GM20431 (cell line): ENCODE measurements around the gene SEC14L6.
"Not testable (repeated sequence)": the region's sequence is repeated elsewhere in the genome, so short reads cannot be mapped to it uniquely, and the experiment has no call there.

Source experiments
- in situ Hi-C: fragments of 300-500 bp; cut with MseI, MboI; formaldehyde crosslinking; loops from one replicate; pipeline ENCODE4 v1.15.0; 2020; ENCODE audit warnings: low sequenced_read_pairs; ENCODE audit not compliant: unreplicated experiment

SEC14L6 gene

GRCh38 chr22:30546616-30547015 lies at the start of gene SEC14L6:
TSS of gene SEC14L6 (minus strand) at chr22:30546741. CDS start at chr22:30546682, 59 bp downstream.
- in situ Hi-C loops, result no loop called here

DNA sequence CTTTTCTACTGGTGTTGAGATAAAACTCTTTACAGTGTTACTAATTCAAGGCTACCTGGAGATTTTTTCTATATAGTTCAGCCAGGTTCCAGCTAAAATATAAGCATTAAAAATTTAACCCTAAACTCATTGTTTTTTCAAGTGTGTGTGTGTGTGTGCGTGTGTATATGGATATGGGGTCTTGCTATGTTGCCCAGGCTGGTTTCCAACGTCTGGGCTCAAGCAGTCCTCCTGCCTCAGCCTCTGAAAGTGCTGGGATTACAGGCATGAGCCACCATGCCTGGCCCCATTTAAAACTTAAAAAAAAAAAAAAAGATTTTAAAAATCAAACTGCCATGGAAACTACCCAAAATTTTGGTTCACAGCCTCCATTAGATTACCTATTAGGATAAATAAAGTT lies 49.7 kb upstream of the SEC14L6 start:
- in situ Hi-C loops, result no loop called here

DNA sequence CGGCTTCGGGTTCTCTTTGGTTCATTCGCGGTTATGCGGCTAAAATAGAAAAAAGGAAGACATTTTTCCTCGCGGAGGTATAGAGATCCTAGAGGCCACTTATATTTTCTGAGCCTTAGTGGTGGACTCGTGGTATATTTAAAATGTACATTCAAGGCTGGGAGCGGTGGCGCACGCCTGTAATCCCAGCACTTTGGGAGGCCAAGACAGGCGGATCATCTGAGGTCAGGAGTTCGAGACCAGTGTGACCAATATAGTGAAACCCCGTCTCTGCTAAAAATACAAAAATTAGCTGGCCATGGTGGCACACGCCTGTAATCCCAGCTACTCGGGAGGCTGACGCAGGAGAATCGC lies 45.8 kb upstream of the SEC14L6 start:
- in situ Hi-C loops, result not testable (repeated sequence)

DNA sequence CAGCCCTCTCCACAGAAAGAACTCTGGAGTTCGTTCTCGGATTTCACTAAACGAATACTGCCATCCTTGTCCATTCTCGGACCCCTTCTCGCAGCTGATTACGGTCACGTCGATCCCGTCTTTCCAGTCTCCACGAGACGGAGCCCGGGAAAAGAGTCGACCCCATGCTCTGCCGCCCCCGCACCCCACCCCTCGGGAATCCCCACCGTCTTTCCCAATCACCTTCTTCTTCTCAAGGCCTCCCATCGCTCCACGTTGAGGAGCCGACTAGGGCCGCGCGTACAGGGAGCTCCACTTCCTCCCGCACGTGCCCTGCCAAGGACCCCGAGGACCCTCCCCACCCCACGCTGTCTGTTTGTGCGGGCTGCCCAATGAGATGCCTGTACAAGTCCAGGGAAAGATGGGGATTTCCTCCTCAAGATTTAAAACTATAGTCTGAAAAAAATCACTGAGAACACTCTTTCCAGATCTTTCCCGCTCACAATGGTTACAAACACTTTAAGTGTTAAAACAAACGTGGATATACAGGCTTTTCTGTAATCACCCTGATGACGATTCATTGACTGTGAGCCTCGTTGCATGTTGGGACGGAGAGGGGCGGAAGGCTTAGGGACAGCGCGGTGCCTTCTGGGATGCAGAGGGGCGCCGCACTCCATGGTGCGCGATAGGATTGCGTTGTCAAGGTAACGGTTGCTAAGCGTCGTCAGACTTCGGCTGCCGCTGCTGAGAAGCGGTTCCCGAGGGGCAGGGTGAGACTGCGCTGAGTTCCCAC lies 45.2 kb upstream of the SEC14L6 start, which contains the start of gene PES1:
PES1 (minus strand) TSS at position 323 of the 772 bp plus-strand sequence; CDS start at position 246, 77 bp downstream.
- in situ Hi-C loops, result no loop called here

- in situ Hi-C loops, result no loop called here
Measured at GRCh38 chr22:30591191-30591587, 44.6 kb upstream of the SEC14L6 start.

DNA sequence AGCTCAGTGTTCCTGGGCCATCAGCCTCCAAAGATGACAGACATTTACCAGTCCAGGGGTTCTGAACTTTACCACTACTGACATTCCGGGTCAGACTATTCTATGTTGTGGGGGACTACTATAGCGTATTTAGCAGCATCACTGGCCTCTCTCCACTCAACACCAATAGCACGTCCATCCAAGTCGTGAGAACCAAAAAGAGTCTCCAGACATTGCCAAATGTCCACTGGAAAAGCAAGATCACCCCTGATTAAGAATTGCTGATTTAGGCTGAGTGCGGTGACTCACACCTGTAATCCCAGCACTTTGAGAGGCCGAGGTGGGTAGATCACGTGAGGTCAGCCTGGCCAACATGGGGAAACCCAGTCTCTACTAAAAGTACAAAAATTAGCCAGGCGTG lies 39.9 kb upstream of the SEC14L6 start:
- in situ Hi-C loops, result no loop called here

GRCh38 chr22:30584441-30584840 lies 37.9 kb upstream of the SEC14L6 start:
- in situ Hi-C loops, result no loop called here

- in situ Hi-C loops, result no loop called here
Measured at GRCh38 chr22:30582788-30583545, 36.4 kb upstream of the SEC14L6 start.

DNA sequence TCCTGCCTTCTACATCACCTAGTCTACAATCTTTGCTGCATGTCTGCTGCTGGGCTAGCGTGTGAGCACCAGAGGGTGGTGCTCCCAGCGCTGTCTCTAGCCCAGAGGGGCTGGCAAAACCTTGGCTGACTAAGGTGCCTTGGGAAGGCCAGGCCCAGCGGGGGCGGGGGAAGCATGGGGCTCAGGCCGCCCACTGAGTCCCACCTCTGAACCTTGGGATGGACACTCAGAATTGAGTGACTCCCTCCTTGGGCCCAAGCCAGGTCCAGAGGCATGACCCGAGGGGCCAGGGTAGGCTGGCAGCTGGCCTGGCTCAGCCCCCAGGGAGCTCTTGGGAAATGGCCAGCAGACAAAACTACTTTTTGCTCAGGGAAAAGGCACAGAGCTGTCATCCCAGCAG lies 35.5 kb upstream of the SEC14L6 start:
- in situ Hi-C loops, result no loop called here

DNA sequence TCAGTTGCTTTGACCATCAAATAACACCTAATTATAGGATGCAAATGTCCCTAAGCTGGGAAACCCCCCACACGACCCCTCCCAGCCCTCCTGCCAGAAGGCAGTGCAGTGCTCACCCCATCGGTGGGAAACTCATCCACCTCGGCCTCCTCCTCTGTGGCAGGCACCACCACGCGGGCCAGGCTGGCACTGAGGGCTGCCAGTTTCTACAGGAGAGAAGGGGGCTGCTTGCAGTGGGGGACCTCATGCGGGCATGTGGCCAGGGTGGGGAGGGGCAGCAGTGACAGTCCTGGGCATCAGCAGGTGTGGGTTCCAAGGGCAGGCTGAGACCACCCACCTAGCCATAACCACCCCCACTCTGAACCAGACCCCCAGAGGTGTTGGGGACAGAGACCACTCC lies 34.4 kb upstream of the SEC14L6 start:
- in situ Hi-C loops, result no loop called here

DNA sequence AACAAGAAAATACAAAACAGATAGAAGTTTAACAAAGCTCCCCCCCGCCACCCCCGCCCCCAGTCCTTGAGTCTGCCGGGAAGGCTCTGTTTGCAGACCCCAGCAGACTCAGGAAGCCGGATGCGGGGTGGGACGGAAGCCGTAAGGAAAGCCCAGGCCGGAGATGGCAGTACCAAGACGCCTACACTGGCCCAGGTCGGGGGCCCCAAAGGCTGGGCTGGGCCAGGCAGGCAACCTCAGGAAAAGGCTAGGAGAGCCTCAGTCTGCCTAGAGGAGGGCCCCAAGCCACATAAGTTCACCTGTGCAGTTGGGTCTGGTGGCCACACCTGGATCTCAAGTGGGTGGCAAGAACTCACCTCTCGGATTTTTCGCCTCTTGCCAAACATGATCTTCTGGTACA lies 31.9 kb upstream of the SEC14L6 start:
- in situ Hi-C loops, result no loop called here

- in situ Hi-C loops, result no loop called here
Measured at GRCh38 chr22:30575859-30576258, 29.3 kb upstream of the SEC14L6 start.

- in situ Hi-C loops, result no loop called here
Measured at GRCh38 chr22:30574997-30575671, 28.6 kb upstream of the SEC14L6 start.

GRCh38 chr22:30574095-30574981 lies 27.8 kb upstream of the SEC14L6 start, which contains the start of gene GAL3ST1:
TSS of gene GAL3ST1 (minus strand) at chr22:30574665. CDS start at chr22:30557392, 17,273 bp downstream.
- in situ Hi-C loops, result no loop called here

DNA sequence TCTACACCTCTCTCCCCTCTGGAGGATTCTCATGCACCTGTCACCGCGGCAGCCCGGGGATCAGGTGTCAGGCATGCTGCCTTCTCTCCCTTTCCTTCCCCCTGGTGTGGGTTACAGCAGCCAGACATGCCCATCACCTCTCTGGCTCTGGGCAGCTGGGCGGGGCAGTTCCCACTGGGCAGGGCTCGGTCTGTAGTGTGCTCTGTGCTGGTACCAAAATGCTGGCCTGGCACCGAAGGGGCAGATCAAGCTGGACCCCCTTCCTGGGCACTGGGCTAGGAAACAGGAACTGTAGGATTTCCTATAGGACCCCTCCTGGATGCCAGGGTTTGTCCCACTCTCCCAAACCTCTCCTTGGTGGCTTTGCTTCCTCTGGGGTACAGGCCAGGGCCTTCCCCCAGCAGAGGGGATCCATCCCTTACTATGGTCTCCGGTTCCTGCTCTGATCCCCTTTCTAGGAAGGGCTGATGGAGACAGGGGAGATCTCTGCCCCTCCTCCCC lies 27.1 kb upstream of the SEC14L6 start:
- in situ Hi-C loops, result no loop called here

- in situ Hi-C loops, result no loop called here
Measured at GRCh38 chr22:30572840-30573593, 26.5 kb upstream of the SEC14L6 start.

- in situ Hi-C loops, result no loop called here
Measured at GRCh38 chr22:30572210-30572609, 25.7 kb upstream of the SEC14L6 start.

DNA sequence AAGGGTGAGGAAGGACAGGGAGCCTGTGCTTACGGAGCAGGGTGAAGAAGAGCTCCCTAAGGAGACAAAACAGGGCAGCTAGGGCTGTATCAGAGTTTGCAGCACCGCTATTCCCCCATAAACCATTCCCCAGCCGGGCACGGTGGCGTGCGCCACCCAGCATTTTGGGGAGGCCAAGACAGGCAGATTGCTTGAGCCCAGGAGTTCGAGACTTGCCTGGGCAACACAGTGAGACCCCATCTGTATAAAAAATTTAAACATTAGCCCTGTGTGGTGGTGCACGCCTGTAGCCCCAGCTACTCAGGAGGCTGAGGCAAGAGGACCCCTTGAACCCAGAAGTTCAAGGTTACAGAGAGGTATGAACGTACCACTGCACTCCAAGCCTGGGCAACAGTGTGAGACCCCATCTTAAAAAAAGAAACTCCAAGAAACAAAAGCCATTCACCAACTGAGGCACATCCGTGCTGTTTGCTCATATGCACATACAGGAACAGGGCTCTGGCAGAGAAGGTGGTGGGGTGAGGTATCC lies 23.2 kb upstream of the SEC14L6 start:
- in situ Hi-C loops, result no loop called here
